Mononuclear cell (primary cell): ENCODE results near the gene TMEM59L. TPM values are rescaled to one million over a fixed set of nuclear protein-coding genes. Genes with fewer than 3 reads are reported as not detected.
"Not testable (repeated sequence)": the region's sequence is repeated elsewhere in the genome, so short reads cannot be mapped to it uniquely, and the experiment has no call there.

ENCODE experiments used
- H3K27me3 ChIP-seq: 2 replicates; pipeline ENCODE4 v1.6.0; 2011; ENCODE audit warnings: low read length, control low read depth; ENCODE audit not compliant: insufficient read depth
- H3K4me1 ChIP-seq: 2 replicates; pipeline ENCODE4 v1.5.1; 2011; ENCODE audit warnings: mild to moderate bottlenecking, low read length, control low read depth; ENCODE audit not compliant: insufficient read depth
- H3K4me3 ChIP-seq: 2 replicates; pipeline ENCODE4 v1.5.1; 2011; ENCODE audit warnings: mild to moderate bottlenecking, low read length, moderate library complexity
- H3K9me3 ChIP-seq: 2 replicates; pipeline ENCODE4 v1.5.1; 2011; ENCODE audit warnings: low read depth, mild to moderate bottlenecking, control low read depth, low read length
- total RNA-seq: library from RNA; depleted of rRNA; stranded (reverse); fragments of >200 nt; gene quantifications from one replicate; pipeline ENCODE4 v1.2.3, GENCODE V29; 2012

Gene TMEM59L
- total RNA-seq, 1 donor = not detected

- Histone ChIP-seq H3K27me3 (peaks cover 4% of the 10 kb centered on the region), H3K4me3 (no peak overlapping the region), H3K4me1 (peaks cover 52% of the 10 kb centered on the region), H3K9me3 (no peaks in the 10 kb centered on the region)
Observed at GRCh38 chr19:18590273-18591272, 22.1 kb upstream of the TMEM59L start.

- Histone ChIP-seq H3K4me1 (peaks cover 44% of the 10 kb centered on the region), H3K4me3 (no peak overlapping the region), H3K9me3 (no peaks in the 10 kb centered on the region), H3K27me3 (peaks cover 6% of the 10 kb centered on the region)
Observed at GRCh38 chr19:18591735-18592385, 20.8 kb upstream of the TMEM59L start.

- H3K4me3 ChIP-seq, H3K27me3 ChIP-seq, H3K9me3 ChIP-seq: not testable (repeated sequence)
- H3K4me1 ChIP-seq = peaks cover 45% of the 10 kb centered on the region
Observed at GRCh38 chr19:18592732-18593131, 19.9 kb upstream of the TMEM59L start.

- Histone ChIP-seq H3K27me3 (peaks cover 6% of the 10 kb centered on the region), H3K4me1 (peaks cover 37% of the 10 kb centered on the region), H3K9me3 (no peaks in the 10 kb centered on the region), H3K4me3 (no peak overlapping the region)
Observed at GRCh38 chr19:18593367-18594095, 19.1 kb upstream of the TMEM59L start.

GRCh38 chr19:18594096-18594823 is 18.4 kb upstream of the TMEM59L start:
- H3K9me3 ChIP-seq = no peaks in the 10 kb centered on the region
- peak overlapping the region; percentile 6 for H3K4me3 ChIP-seq
- H3K4me1 ChIP-seq = peaks cover 36% of the 10 kb centered on the region

GRCh38 chr19:18594824-18595373 is 17.8 kb upstream of the TMEM59L start:
- Histone ChIP-seq H3K9me3 (no peaks in the 10 kb centered on the region), H3K4me3 (peak overlapping the region; percentile 6)

More at GRCh38 chr19:18594096-18594823, 18.4 kb upstream of the TMEM59L start:
- H3K27me3 ChIP-seq = peaks cover 6% of the 10 kb centered on the region

GRCh38 chr19:18595475-18595874 is 17.2 kb upstream of the TMEM59L start:
- Histone ChIP-seq H3K4me3 (no peak overlapping the region), H3K9me3 (no peaks in the 10 kb centered on the region), H3K4me1 (peaks cover 24% of the 10 kb centered on the region), H3K27me3 (peaks cover 6% of the 10 kb centered on the region)

More at GRCh38 chr19:18594824-18595373, 17.8 kb upstream of the TMEM59L start:
- H3K4me1 ChIP-seq = peaks cover 29% of the 10 kb centered on the region
- peaks cover 6% of the 10 kb centered on the region for H3K27me3 ChIP-seq

- Histone ChIP-seq H3K4me3 (no peak overlapping the region), H3K9me3 (no peaks in the 10 kb centered on the region), H3K4me1 (peaks cover 20% of the 10 kb centered on the region), H3K27me3 (peaks cover 10% of the 10 kb centered on the region)
Observed at GRCh38 chr19:18596752-18597157, 15.9 kb upstream of the TMEM59L start.

- H3K27me3 ChIP-seq = peaks cover 21% of the 10 kb centered on the region
- peaks cover 20% of the 10 kb centered on the region for H3K4me1 ChIP-seq
Observed at GRCh38 chr19:18597809-18598660, 14.6 kb upstream of the TMEM59L start.

GRCh38 chr19:18599485-18599884 is 13.2 kb upstream of the TMEM59L start:
- Histone ChIP-seq H3K4me3 (no peak overlapping the region), H3K9me3 (no peaks in the 10 kb centered on the region), H3K27me3 (peaks cover 33% of the 10 kb centered on the region), H3K4me1 (peaks cover 15% of the 10 kb centered on the region)

More at GRCh38 chr19:18597809-18598660, 14.6 kb upstream of the TMEM59L start:
- H3K9me3 ChIP-seq = no peaks in the 10 kb centered on the region
- H3K4me3 ChIP-seq = no peak overlapping the region

- H3K4me3 ChIP-seq, H3K9me3 ChIP-seq: not testable (repeated sequence)
- peaks cover 40% of the 10 kb centered on the region for H3K27me3 ChIP-seq
Observed at GRCh38 chr19:18600692-18601397, 11.8 kb upstream of the TMEM59L start.

GRCh38 chr19:18601875-18602274 is 10.8 kb upstream of the TMEM59L start:
- Histone ChIP-seq H3K4me1 (peaks cover 3% of the 10 kb centered on the region), H3K4me3 (no peak overlapping the region), H3K27me3 (peaks cover 40% of the 10 kb centered on the region), H3K9me3 (no peaks in the 10 kb centered on the region)

More at GRCh38 chr19:18600692-18601397, 11.8 kb upstream of the TMEM59L start:
- not testable (repeated sequence) for H3K4me1 ChIP-seq
